ENCODE data around the gene KLHL29. TPM values are rescaled to one million over a fixed set of nuclear protein-coding genes. Genes with fewer than 3 reads are reported as not detected.
A peak's percentile ranks its signal among the peaks of the same experiment; 100 is the strongest.

The KLHL29 gene
- total RNA-seq, 2 experiments from 2014 or later: 0.88 to 0.99 TPM

DNA sequence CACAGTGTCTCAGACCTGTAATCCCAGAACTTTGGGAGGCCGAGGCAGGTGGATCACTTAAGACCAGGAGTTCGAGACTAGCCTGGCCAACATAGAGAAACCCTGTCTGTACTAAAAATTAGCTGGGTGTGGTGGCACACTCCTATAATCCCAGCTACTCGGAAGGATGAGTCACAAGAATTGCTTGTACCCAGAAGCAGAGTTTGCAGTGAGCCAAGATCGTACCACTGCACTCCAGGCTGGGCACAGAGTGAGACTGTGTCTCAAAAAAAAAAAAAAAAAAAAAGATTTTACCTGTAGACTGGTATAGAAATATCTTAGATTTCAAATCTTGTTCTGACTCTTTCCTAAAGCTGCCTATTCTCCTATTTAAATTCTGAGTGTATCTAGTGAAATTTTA lies 7.2 kb upstream of the KLHL29 start:
- H3K4me1 Mint-ChIP-seq (ENCODE audit: low read depth): peaks cover 15% of the 10 kb centered on the region
- H3K27ac Mint-ChIP-seq: no peak overlapping the region
- H3K9me3 Mint-ChIP-seq: no peaks in the 10 kb centered on the region
- no peak for DNase-seq
- CTCF ChIA-PET: no interaction called here
- H3K4me3 Mint-ChIP-seq: no peak overlapping the region
- POLR2A ChIA-PET: no interaction called here
- no peaks in the 10 kb centered on the region for H3K36me3 Mint-ChIP-seq
- intact Hi-C loops (cut with micrococcal nuclease): no loop called here
- peaks cover 25% of the 10 kb centered on the region for H3K27me3 Mint-ChIP-seq

DNA sequence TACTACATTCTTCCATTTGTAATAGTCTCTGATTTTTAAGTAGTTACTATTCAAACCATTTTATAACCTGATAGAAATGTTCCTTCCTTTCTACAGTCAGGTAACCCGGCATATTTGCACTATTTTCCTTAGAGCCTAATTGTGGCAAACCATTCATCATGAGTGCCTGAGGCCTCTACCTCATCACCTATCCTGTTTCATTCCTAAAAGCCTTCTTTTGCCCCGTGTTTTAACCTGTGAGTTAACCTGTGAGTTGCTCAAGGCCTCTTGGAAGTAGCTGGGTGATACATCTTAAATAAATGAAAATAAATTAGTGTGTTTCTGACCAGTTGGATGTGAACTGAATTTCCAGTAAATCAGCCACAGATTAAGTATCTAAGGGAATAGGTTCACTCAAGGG lies 6.5 kb upstream of the KLHL29 start:
- intact Hi-C loops (cut with micrococcal nuclease): no loop called here
- H3K36me3 Mint-ChIP-seq: no peaks in the 10 kb centered on the region
- ChIA-PET POLR2A (no interaction called here), CTCF (interaction anchor here (0.7 kb wide), 1 partner anchor 36 kb away, joined by 3 read pairs; no protein-coding TSS in a partner anchor)
- peaks cover 16% of the 10 kb centered on the region for H3K4me1 Mint-ChIP-seq (ENCODE audit: low read depth)
- no peaks in the 10 kb centered on the region for H3K9me3 Mint-ChIP-seq
- H3K4me3 Mint-ChIP-seq: no peak overlapping the region
- no peak overlapping the region for H3K27ac Mint-ChIP-seq
- DNase-seq: no peak
- H3K27me3 Mint-ChIP-seq: peaks cover 28% of the 10 kb centered on the region

DNA sequence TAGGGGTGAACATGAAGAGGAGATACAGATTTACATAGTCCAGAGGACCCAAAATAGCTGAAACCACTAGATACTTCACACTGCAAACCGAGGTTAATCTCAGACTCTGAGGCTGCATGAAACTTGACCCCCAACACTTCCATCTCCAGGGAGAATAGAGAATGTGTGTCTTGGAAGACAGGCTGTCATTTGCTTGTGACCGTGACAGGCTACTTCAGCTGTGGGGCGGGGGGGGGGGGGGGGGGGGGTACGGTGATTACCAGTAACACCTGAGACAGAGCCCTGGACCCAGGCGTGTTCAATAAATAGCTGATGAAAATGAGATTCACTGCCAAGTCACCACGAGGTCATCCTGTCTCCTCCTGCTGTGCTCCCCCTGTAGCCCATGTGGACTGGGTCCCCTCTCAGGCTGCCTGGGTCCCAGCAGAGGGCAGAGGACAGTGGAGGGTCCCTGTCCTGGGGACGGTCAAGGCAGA lies 5.7 kb upstream of the KLHL29 start:
- H3K4me3 Mint-ChIP-seq: no peak overlapping the region
- H3K27ac Mint-ChIP-seq: no peak overlapping the region
- H3K36me3 Mint-ChIP-seq: no peaks in the 10 kb centered on the region
- H3K9me3 Mint-ChIP-seq: no peaks in the 10 kb centered on the region
- no peak for DNase-seq
- peaks cover 17% of the 10 kb centered on the region for H3K4me1 Mint-ChIP-seq (ENCODE audit: low read depth)
- intact Hi-C loops (cut with micrococcal nuclease): no loop called here
- ChIA-PET POLR2A (no interaction called here), CTCF (interaction anchor here (0.6 to 0.7 kb wide), 2 partner anchors 36 to 187 kb away, joined by 3 read pairs; no protein-coding TSS in a partner anchor)
- peaks cover 28% of the 10 kb centered on the region for H3K27me3 Mint-ChIP-seq

DNA sequence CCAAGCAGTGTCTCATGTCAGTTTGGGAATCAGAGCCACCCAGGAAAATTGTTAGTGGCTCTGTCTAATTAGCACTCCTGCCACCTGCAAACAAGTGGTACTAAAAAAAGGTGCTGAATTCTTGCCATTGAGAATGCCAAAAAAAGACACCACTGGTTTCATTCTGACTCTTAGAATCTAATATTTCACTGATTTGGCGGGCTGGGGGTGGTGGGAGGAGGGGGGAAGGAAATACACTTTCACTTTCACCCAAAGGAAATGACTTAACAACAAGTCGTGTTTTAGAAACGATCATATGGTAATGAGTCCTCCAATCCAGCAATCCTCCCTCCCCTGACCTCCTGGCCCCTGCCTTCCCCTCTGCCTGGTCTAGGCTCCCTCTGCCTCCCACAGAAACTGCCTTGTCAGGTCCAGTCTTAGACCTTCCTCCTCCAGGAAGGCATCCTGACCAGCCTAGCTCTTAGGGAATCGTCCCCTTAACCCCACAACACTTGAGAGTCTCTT lies 4.4 kb upstream of the KLHL29 start:
- peaks cover 20% of the 10 kb centered on the region for H3K4me1 Mint-ChIP-seq (ENCODE audit: low read depth)
- peak; percentile 72 for DNase-seq
- ChIA-PET POLR2A (no interaction called here), CTCF (no interaction called here)
- peaks cover 32% of the 10 kb centered on the region for H3K27me3 Mint-ChIP-seq
- H3K27ac Mint-ChIP-seq: peak overlapping the region; percentile 53
- H3K36me3 Mint-ChIP-seq: no peaks in the 10 kb centered on the region
- peak overlapping the region; percentile 59 for H3K4me3 Mint-ChIP-seq
- intact Hi-C loops (cut with micrococcal nuclease): loop anchor here (5.0 to 10.0 kb wide), 2 partner anchors 72 to 184 kb away; no protein-coding TSS in a partner anchor
- no peaks in the 10 kb centered on the region for H3K9me3 Mint-ChIP-seq

DNA sequence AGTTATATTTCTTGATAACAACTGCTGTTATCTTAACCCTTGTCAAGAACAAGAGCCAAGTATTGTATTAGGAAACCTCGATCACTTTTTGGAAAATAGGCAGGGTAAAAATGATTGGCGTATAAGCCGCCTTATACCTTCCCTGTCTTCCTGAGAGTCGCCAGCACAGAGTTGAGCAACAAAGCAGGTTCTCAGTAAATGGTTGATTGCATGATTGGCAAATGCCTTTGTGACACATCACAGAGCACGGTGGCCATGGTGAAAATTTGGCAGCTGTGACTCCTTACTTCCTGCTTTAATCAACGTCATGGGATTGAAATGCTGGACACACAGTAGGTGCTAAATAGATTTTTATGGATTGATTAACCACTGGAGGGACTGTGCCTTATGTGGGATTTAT lies 3.9 kb upstream of the KLHL29 start:
- intact Hi-C loops (cut with micrococcal nuclease): loop anchor here (5.0 to 10.0 kb wide), 2 partner anchors 71 to 184 kb away; no protein-coding TSS in a partner anchor
- H3K9me3 Mint-ChIP-seq: no peaks in the 10 kb centered on the region
- POLR2A ChIA-PET: no interaction called here
- peak; percentile 49 for DNase-seq
- peak overlapping the region; percentile 53 for H3K27ac Mint-ChIP-seq
- H3K4me3 Mint-ChIP-seq: no peak overlapping the region
- CTCF ChIA-PET: no interaction called here
- peaks cover 32% of the 10 kb centered on the region for H3K27me3 Mint-ChIP-seq
- H3K36me3 Mint-ChIP-seq: no peaks in the 10 kb centered on the region
- peaks cover 20% of the 10 kb centered on the region for H3K4me1 Mint-ChIP-seq (ENCODE audit: low read depth)

DNA sequence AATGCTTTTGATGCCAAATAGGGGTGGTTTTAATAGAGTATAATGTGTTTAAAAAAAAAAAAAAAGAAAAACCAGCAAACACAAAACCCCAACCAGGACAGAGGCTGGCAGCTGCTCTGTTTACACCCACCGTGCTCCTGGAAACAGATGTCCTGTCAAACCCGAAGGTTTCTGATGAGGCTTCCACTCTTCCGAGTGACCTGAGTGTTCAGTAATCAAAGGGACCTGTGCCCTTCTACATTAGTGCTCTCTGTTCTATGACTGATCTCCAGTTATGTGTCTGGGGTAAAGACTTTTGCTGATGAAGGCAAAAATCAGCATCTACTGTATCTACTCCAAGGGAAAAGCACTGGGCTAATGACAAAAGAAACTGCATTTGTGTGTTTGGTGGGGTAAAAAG lies 3.5 kb upstream of the KLHL29 start:
- Mint-ChIP-seq H3K36me3 (no peaks in the 10 kb centered on the region), H3K4me1 (ENCODE audit: low read depth) (peaks cover 23% of the 10 kb centered on the region), H3K9me3 (no peaks in the 10 kb centered on the region), H3K27me3 (peaks cover 34% of the 10 kb centered on the region), H3K4me3 (no peak overlapping the region), H3K27ac (no peak overlapping the region)
- no peak for DNase-seq
- ChIA-PET POLR2A (no interaction called here), CTCF (no interaction called here)
- intact Hi-C loops (cut with micrococcal nuclease): loop anchor here (5.0 to 10.0 kb wide), 2 partner anchors 71 to 183 kb away; no protein-coding TSS in a partner anchor

DNA sequence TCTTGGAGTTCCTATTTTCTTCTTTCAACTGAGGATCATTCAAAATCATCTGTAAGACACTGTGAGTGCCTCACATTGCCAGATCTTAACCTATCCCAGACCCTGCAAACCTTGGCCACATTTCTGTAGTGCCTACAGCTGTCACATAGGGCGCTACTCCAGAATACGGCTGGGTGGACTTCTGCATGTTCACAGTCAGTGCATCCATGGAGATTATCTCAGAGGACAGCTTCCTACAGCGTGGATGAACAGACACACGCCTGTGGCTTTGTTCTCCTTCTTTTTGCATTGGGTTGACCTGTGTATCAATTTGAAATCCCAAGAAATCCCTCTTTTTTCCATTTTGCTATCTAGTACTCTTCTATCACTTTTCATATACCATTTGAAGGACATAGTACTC lies 1.9 kb upstream of the KLHL29 start:
- peaks cover 27% of the 10 kb centered on the region for H3K4me1 Mint-ChIP-seq (ENCODE audit: low read depth)
- no peak overlapping the region for H3K4me3 Mint-ChIP-seq
- intact Hi-C loops (cut with micrococcal nuclease): loop anchor here (5.0 to 10.0 kb wide), 2 partner anchors 69 to 182 kb away; no protein-coding TSS in a partner anchor
- no peak for DNase-seq
- CTCF ChIA-PET: no interaction called here
- H3K27me3 Mint-ChIP-seq: peaks cover 41% of the 10 kb centered on the region
- no peaks in the 10 kb centered on the region for H3K36me3 Mint-ChIP-seq
- no peaks in the 10 kb centered on the region for H3K9me3 Mint-ChIP-seq
- H3K27ac Mint-ChIP-seq: no peak overlapping the region
- POLR2A ChIA-PET: no interaction called here

DNA sequence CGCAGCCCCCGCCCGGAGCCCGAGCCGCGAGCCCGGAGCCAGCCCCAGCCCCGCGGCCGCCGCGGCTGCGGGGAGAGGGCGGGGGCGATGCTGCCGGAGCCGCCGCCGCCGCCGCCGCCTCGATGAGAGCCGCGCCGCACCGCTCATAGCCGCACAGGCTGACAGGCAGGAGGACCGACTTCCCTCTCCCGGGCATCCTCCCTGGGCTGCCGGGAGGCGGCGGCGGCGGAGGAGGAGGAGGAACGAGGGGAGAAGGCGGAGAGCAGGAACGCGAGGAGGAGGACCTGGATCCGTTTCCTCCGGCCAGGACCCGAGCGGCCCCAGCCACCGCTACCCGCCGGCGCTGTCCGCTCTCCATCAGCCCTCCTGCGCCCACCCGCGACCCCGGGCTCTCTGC lies 370 bp downstream of the KLHL29 start:
- H3K27me3 Mint-ChIP-seq: peaks cover 60% of the 10 kb centered on the region
- H3K4me1 Mint-ChIP-seq (ENCODE audit: low read depth): peaks cover 24% of the 10 kb centered on the region
- intact Hi-C loops (cut with micrococcal nuclease): loop anchor here (10.0 kb wide), 1 partner anchor 179 kb away; no protein-coding TSS in a partner anchor
- peak; percentile 23 for DNase-seq
- CTCF ChIA-PET: no interaction called here
- H3K4me3 Mint-ChIP-seq: peak overlapping the region; percentile 33
- no peaks in the 10 kb centered on the region for H3K9me3 Mint-ChIP-seq
- H3K27ac Mint-ChIP-seq: no peak overlapping the region
- POLR2A ChIA-PET: no interaction called here
- H3K36me3 Mint-ChIP-seq: no peaks in the 10 kb centered on the region

DNA sequence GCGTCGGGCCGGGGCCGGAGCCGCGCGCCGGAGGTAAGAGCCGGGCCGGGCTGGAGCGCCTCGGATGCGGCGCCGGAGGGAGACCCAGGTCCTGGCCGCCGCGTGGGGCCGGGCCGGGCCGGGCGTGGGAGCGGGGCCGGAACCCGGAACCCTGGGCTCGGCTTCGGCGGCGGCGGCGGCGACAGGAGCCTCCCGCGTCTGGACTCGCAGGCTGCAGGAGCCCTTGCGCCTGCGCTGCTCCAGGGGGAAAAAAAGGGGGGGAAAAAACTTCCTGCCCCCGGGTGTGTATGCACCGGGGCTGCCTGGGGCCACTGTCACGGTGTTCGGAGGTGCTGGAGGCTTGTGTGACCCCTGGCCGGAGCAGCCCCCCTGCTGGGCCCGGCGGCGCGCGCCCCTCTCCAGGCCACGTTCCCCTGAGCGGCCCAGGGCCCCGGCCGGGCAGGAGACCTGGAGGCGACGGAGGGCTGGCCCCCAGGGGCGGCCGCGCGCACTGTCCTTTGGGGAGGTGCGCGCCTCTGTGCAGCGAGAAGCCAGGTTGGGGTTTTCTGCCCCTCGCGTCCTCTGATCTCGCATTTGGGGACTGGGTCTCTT lies 864 bp downstream of the KLHL29 start:
- Mint-ChIP-seq H3K27me3 (peaks cover 60% of the 10 kb centered on the region), H3K27ac (no peak overlapping the region), H3K9me3 (no peaks in the 10 kb centered on the region), H3K4me3 (peak overlapping the region; percentile 66), H3K36me3 (no peaks in the 10 kb centered on the region), H3K4me1 (ENCODE audit: low read depth) (peaks cover 19% of the 10 kb centered on the region)
- no peak for DNase-seq
- CTCF ChIA-PET: no interaction called here
- POLR2A ChIA-PET: no interaction called here
- intact Hi-C loops (cut with micrococcal nuclease): loop anchor here (10.0 kb wide), 1 partner anchor 179 kb away; no protein-coding TSS in a partner anchor

DNA sequence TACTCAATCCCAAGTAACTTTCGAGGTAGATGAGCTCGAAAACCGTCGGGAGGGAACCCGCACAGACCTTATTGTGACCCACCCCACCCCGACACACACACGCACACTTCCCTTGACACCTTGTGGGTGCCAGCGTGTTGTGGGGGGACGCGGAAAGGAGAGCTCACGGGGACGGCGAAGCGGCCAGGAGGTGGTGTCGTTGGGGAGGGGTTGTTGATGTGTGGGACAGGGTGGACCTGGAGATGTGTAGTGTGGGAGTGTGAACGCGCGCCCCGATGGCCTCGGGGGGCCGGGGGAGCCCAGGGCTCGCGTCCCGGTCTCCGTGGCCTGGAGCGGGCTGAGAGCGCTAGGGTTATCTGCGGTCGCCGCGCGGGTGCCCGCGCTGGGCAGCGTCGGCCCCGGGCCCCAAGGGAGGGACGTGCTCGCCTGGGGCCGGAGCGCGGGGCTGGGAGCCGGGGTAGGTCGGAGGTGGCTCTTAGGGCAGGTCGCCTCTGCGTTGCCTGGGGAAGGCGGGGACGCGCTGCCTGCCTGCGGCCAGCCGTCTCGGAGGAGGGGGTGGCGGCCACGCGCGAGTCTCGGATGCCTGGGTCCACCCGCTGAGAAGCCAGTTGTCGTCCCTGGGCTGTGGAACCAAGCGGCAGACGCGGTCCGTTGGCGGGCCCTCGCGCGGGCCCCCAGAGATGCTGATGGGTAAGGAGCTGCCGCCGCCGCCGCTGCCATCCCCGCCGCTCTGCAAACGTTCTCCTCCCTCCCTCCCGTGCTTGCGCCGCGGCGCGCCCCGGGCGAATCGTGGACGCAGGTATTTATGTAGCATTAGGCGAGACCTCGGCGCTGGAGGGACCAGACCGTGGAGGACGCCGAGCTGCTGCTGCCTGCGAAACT lies 1.6 kb downstream of the KLHL29 start:
- peak; percentile 16 for DNase-seq
- ChIA-PET CTCF (no interaction called here), POLR2A (no interaction called here)
- Mint-ChIP-seq H3K4me3 (peak overlapping the region; percentile 66), H3K36me3 (no peaks in the 10 kb centered on the region), H3K27ac (no peak overlapping the region), H3K27me3 (peaks cover 62% of the 10 kb centered on the region), H3K4me1 (ENCODE audit: low read depth) (peaks cover 16% of the 10 kb centered on the region), H3K9me3 (no peaks in the 10 kb centered on the region)
- intact Hi-C loops (cut with micrococcal nuclease): loop anchor here (10.0 kb wide), 1 partner anchor 178 kb away; no protein-coding TSS in a partner anchor

DNA sequence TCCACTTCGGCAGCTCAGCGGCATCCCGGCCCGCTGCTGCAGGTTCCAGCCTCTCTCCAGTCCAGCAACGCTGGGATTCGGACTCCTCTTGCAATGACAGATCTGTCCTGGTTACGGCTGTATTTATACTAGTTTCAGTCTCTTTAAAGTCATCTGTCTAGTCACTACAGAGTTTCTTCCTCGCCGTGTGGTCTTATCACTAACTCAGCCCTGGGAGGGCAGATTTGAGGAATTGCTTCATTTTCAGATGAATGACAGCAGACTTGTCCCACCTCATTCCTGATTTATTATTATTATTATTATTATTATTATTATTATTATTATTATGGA lies 2.2 kb downstream of the KLHL29 start:
- Mint-ChIP-seq H3K4me3 (peak overlapping the region; percentile 66), H3K27ac (no peak overlapping the region), H3K36me3 (no peaks in the 10 kb centered on the region), H3K4me1 (ENCODE audit: low read depth) (peaks cover 14% of the 10 kb centered on the region), H3K9me3 (no peaks in the 10 kb centered on the region), H3K27me3 (peaks cover 62% of the 10 kb centered on the region)
- ChIA-PET POLR2A (no interaction called here), CTCF (no interaction called here)
- intact Hi-C loops (cut with micrococcal nuclease): loop anchor here (10.0 kb wide), 1 partner anchor 178 kb away; no protein-coding TSS in a partner anchor
- DNase-seq: no peak

DNA sequence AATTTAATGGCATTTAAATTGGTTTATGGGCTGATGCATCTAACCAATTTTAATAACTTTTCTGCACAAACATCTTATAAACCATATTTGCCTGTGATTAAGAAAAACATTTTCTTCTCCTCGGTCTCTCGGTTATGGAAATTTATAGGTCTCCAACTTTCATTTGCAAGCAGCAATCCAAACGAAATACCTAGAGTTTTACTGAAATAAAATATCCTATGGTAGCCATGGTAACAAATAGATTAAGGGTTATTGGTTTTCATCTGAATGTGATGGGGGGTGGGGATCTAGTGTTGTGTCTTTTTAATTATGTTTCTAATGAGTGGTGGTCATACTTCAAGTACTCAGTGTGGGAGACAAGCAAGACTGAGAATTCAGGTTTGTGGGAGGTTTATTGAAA lies 2.9 kb downstream of the KLHL29 start:
- Mint-ChIP-seq H3K27me3 (peaks cover 59% of the 10 kb centered on the region), H3K36me3 (no peaks in the 10 kb centered on the region), H3K4me1 (ENCODE audit: low read depth) (peaks cover 14% of the 10 kb centered on the region), H3K4me3 (no peak overlapping the region), H3K27ac (no peak overlapping the region), H3K9me3 (no peaks in the 10 kb centered on the region)
- intact Hi-C loops (cut with micrococcal nuclease): loop anchor here (10.0 kb wide), 1 partner anchor 177 kb away; no protein-coding TSS in a partner anchor
- CTCF ChIA-PET: no interaction called here
- DNase-seq: no peak
- POLR2A ChIA-PET: no interaction called here

Data from activated CD4-positive, alpha-beta memory T cell treated with anti-CD3 and anti-CD28 coated beads for 36 hours (primary cell).